H1 (cell line): Measurements from ENCODE around the gene G6PC3. TPM values are rescaled to one million over a fixed set of nuclear protein-coding genes. Genes with fewer than 3 reads are reported as not detected.

Source experiments
- BACH1 ChIP-seq: IDR thresholded peaks from 2 replicates; pipeline ENCODE4 v1.6.1; 2012; ENCODE audit warnings: low read length, improper control_type of control experiment
- TCF12 ChIP-seq: IDR thresholded peaks from 2 replicates; pipeline ENCODE4 v1.6.1; 2011; ENCODE audit warnings: low read depth, mild to moderate bottlenecking, low read length
- polyA plus RNA-seq, 7 experiments: library from polyadenylated mRNA; depleted of rRNA in 3 of 7; stranded (reverse) in 5 of 7; unstranded in 2 of 7; fragments of >200 nt in 5 of 7; fragments of 200-250 nt in 2 of 7; gene quantifications; 1 replicate in 5 of 7; 2 replicates in 1 of 7; 4 replicates in 1 of 7; pipeline versions ENCODE4 v1.2.1 to v1.2.3, GENCODE V29; 2011 to 2013; ENCODE audit warnings: missing spikeins in 2 of 7, mixed read lengths in 2 of 7
- total RNA-seq: library from RNA; stranded (reverse); fragmentation: NEBNext Ultra II Directional; extraction: Animal tissue kit (Norgen Biotek cat#: 25700); gene quantifications from 2 replicates; pipeline ENCODE4 v1.2.1, GENCODE V29; 2021

Gene G6PC3
- total and polyA plus RNA-seq, 2 of the 8 experiments (the other 6 are each of a cell fraction or from before 2014, with no cell fraction given): 104 to 343 TPM

GRCh38 chr17:44061446-44061845 lies 9.1 kb upstream of the G6PC3 start (continued):
- TF ChIP-seq TCF12: no peak
- TF ChIP-seq BACH1: no peak
